Suprapubic skin (tissue), 4 donors: Measurements from ENCODE around the gene GNA12. TPM values are rescaled to one million over a fixed set of nuclear protein-coding genes. Genes with fewer than 3 reads are reported as not detected.

Source experiments
- DNase-seq, 2 donors: peaks; one replicate each; pipeline ENCODE4 v3.0.0-alpha.2; 2019; ENCODE audit warnings: low spot score in 2 of 2
- H3K27ac ChIP-seq: fragments of 200-600 bp; sonication (generic); one replicate; pipeline ENCODE4 v1.5.1; 2019
- H3K27me3 ChIP-seq: fragments of 200-600 bp; sonication (generic); one replicate; pipeline ENCODE4 v1.5.1; 2019
- H3K36me3 ChIP-seq: fragments of 200-600 bp; sonication (generic); one replicate; pipeline ENCODE4 v1.5.1; 2019
- H3K4me1 ChIP-seq: fragments of 200-600 bp; sonication (generic); one replicate; pipeline ENCODE4 v1.5.1; 2019
- H3K4me3 ChIP-seq: fragments of 200-600 bp; sonication (generic); one replicate; pipeline ENCODE4 v1.5.1; 2019; ENCODE audit warnings: mild to moderate bottlenecking
- H3K9me3 ChIP-seq: fragments of 200-600 bp; sonication (generic); one replicate; pipeline ENCODE4 v1.5.1; 2019
- CTCF ChIP-seq, 2 donors: fragments of 200-600 bp in 1 of 2; fragments of 450-650 bp in 1 of 2; sonication (generic) in 1 of 2; IDR thresholded peaks; one replicate each; pipeline ENCODE4 v1.5.1; 2016 to 2019; ENCODE audit warnings: antibody characterized with exemption in 2 of 2, mild to moderate bottlenecking in 1 of 2, moderate library complexity in 1 of 2
- EP300 ChIP-seq: sonication (generic); formaldehyde crosslinking; IDR thresholded peaks from one replicate; pipeline ENCODE4 v1.6.1; 2017; ENCODE audit warnings: antibody characterized with exemption
- POLR2A ChIP-seq, 2 donors: fragments of 450-650 bp; IDR thresholded peaks; one replicate each; pipeline ENCODE4 v1.6.1; 2017; ENCODE audit warnings: antibody characterized with exemption in 2 of 2, mild to moderate bottlenecking in 2 of 2, moderate library complexity in 2 of 2
- POLR2AphosphoS5 ChIP-seq, 3 donors: sonication (generic); formaldehyde crosslinking; IDR thresholded peaks; one replicate each; pipeline ENCODE4 v1.6.1; 2017; ENCODE audit warnings: antibody characterized with exemption in 3 of 3
- WGBS: methylation state at CpG from one replicate; pipeline ENCODE4 v1.1.5; 2018; 5-methylcytosine and 5-hydroxymethylcytosine counted together
- total RNA-seq, 4 donors: library from RNA; depleted of rRNA; stranded (reverse); fragments of >200 nt; gene quantifications; one replicate each; pipeline ENCODE4 v1.1.0, GENCODE V29; 2016

Gene GNA12
- total RNA-seq, 4 donors from 2014 or later, result 9.7 to 15.0 (median 13.3) TPM

DNA sequence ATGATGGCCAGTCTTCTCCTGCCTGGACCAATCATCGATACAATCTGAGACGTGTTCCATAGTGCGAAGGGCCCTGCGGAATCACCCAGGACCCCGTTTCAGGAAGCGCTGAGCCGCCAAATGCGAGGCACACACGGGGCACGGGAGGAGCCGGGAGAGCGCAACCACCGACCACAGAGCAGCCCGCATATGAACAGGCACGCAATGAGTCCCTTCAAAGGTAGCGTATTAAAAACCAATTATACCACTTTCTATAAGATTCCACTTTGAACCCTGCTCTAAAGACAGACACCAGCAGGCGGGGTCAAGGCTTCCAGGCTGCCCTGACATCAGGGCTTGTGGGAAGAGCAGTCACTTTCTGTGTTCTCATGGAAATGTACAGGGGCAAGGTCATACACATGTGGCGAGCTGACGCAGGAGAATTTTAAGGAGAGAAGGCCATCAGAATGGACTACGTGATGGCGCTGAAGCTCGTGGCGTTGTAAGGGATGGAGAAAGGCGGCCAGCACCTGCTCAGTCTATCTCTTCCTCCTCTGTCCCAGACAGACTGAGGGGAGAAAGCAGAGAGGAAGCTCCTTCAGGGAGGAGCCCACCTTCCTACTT is 109.9 kb downstream of the GNA12 start:
- TF ChIP-seq EP300, result no peak
- TF ChIP-seq CTCF (IDR thresholded peaks at IDR 0.05), result no peak
- no peak for TF ChIP-seq POLR2AphosphoS5 (IDR thresholded peaks at IDR 0.05)
- no peak for TF ChIP-seq POLR2A (IDR thresholded peaks at IDR 0.05)
- no peak overlapping the region for H3K27ac ChIP-seq

GRCh38 chr7:2732959-2733584 is 111.0 kb downstream of the GNA12 start:
- TF ChIP-seq POLR2A (IDR thresholded peaks at IDR 0.05) (no peak), EP300 (no peak), POLR2AphosphoS5 (IDR thresholded peaks at IDR 0.05) (no peak), CTCF (IDR thresholded peaks at IDR 0.05) (no peak)
- Histone ChIP-seq H3K4me1 (peaks cover 25% of the 10 kb centered on the region), H3K4me3 (no peak overlapping the region), H3K36me3 (peaks cover 18% of the 10 kb centered on the region), H3K9me3 (no peaks in the 10 kb centered on the region), H3K27me3 (no peaks in the 10 kb centered on the region), H3K27ac (peak overlapping the region; percentile 39)
- 59% methylated on average over 13 of the region's 18 CpGs for WGBS
- no peak for DNase-seq

More for the DNA sequence above, 109.9 kb downstream of the GNA12 start:
- Histone ChIP-seq H3K9me3 (no peaks in the 10 kb centered on the region), H3K27me3 (no peaks in the 10 kb centered on the region), H3K36me3 (peaks cover 18% of the 10 kb centered on the region), H3K4me3 (no peak overlapping the region), H3K4me1 (peaks cover 25% of the 10 kb centered on the region)
- 91% methylated on average over 24 of the region's 24 CpGs for WGBS
- DNase-seq, result peak in 1 of 2 donors; percentile 72

DNA sequence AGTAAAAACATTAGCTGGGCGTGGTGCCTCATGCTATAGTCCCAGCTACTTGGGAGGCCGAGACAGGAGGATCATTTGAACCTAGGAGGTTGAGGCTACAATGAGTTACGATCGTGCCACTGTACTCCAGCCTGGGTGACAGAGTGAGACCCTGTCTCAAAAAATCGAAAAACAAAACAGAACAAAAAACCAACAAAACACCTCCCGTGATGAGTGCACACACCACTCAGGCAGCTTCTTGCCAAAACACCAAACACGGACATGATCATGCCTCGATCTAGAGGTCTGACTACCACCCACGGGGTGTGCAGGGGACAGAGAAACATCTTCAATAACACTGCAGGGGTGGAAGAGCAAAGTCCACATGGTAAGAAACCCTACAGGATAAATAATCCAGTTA is 111.7 kb downstream of the GNA12 start:
- Histone ChIP-seq H3K36me3 (peaks cover 18% of the 10 kb centered on the region), H3K4me3 (no peak overlapping the region), H3K27ac (no peak overlapping the region), H3K9me3 (no peaks in the 10 kb centered on the region), H3K4me1 (peaks cover 25% of the 10 kb centered on the region), H3K27me3 (no peaks in the 10 kb centered on the region)
- TF ChIP-seq POLR2A (IDR thresholded peaks at IDR 0.05), result no peak
- no peak for TF ChIP-seq CTCF (IDR thresholded peaks at IDR 0.05)
- TF ChIP-seq EP300, result no peak
- no peak for TF ChIP-seq POLR2AphosphoS5 (IDR thresholded peaks at IDR 0.05)
- WGBS, result 91% methylated on average over 9 of the region's 9 CpGs
- DNase-seq, result peak in 1 of 2 donors; percentile 11

- no peak overlapping the region for H3K27ac ChIP-seq
- WGBS, result 93% methylated on average over 40 of the region's 45 CpGs
- no peak overlapping the region for H3K4me3 ChIP-seq
Observed at GRCh38 chr7:2730846-2731770, 113.0 kb downstream of the GNA12 start.

More at GRCh38 chr7:2730846-2731770, 113.0 kb downstream of the GNA12 start:
- peaks cover 25% of the 10 kb centered on the region for H3K4me1 ChIP-seq
- H3K36me3 ChIP-seq, result peaks cover 24% of the 10 kb centered on the region
- no peak for TF ChIP-seq POLR2AphosphoS5 (IDR thresholded peaks at IDR 0.05)
- no peak for TF ChIP-seq POLR2A (IDR thresholded peaks at IDR 0.05)
- no peak for TF ChIP-seq CTCF (IDR thresholded peaks at IDR 0.05)
- TF ChIP-seq EP300, result no peak
- no peaks in the 10 kb centered on the region for H3K27me3 ChIP-seq
- no peaks in the 10 kb centered on the region for H3K9me3 ChIP-seq
- DNase-seq, result peak; percentile 56 to 75
